Neural cell (in vitro differentiated cells): ENCODE measurements around the gene RTP2. TPM values are rescaled to one million over a fixed set of nuclear protein-coding genes. Genes with fewer than 3 reads are reported as not detected.

Experiments
- H2AFZ ChIP-seq: fragments of 200-600, 300-800 bp; sonication (generic), shearing (Covaris generic); 2 replicates; pipeline ENCODE4 v1.6.0; 2014; ENCODE audit warnings: low read depth, mild to moderate bottlenecking, antibody characterized with exemption, low read length, moderate library complexity
- H3F3A ChIP-seq: fragments of 200-600 bp; shearing (Covaris generic); 2 replicates; pipeline ENCODE4 v1.6.1; 2016; ENCODE audit warnings: mild to moderate bottlenecking, moderate library complexity, mixed read lengths, antibody characterized with exemption, low read length; ENCODE audit not compliant: insufficient read depth, poor library complexity, severe bottlenecking
- H3K27ac ChIP-seq: fragments of 200-600, 300-800 bp; sonication (generic), shearing (Covaris generic); 2 replicates; pipeline ENCODE4 v1.5.1; 2014; ENCODE audit warnings: mild to moderate bottlenecking, low read length, moderate library complexity
- H3K27me3 ChIP-seq: fragments of 300-800, 200-600 bp; sonication (generic), shearing (Covaris generic); 2 replicates; pipeline ENCODE4 v1.6.0; 2014; ENCODE audit warnings: mild to moderate bottlenecking, low read depth, low read length, moderate library complexity; ENCODE audit not compliant: insufficient read depth
- H3K36me3 ChIP-seq: fragments of 300-800, 200-600 bp; sonication (generic), shearing (Covaris generic); 2 replicates; pipeline ENCODE4 v1.5.1; 2014; ENCODE audit warnings: mild to moderate bottlenecking, antibody characterized with exemption, low read length, moderate library complexity; ENCODE audit not compliant: insufficient read depth
- H3K4me2 ChIP-seq: fragments of 300-800, 200-600 bp; sonication (generic), shearing (Covaris generic); 2 replicates; pipeline ENCODE4 v1.6.0; 2014; ENCODE audit warnings: mild to moderate bottlenecking, low read length
- H3K4me3 ChIP-seq: fragments of 300-800, 200-600 bp; sonication (generic), shearing (Covaris generic); 2 replicates; pipeline ENCODE4 v1.5.1; 2014; ENCODE audit warnings: mild to moderate bottlenecking, low read length, moderate library complexity
- H3K79me2 ChIP-seq: fragments of 200-600 bp; shearing (Covaris generic); replicated peaks from 2 replicates; pipeline ENCODE4 v1.6.0; 2014; ENCODE audit warnings: mild to moderate bottlenecking, low read length, moderate library complexity; ENCODE audit not compliant: insufficient read depth
- H3K9ac ChIP-seq: fragments of 300-800, 200-600 bp; sonication (generic), shearing (Covaris generic); 2 replicates; pipeline ENCODE4 v1.6.1; 2016; ENCODE audit warnings: mild to moderate bottlenecking, low read length, mixed read lengths
- H3K9me2 ChIP-seq: fragments of 200-600 bp; shearing (Covaris generic); 2 replicates; pipeline ENCODE4 v1.6.1; 2016; ENCODE audit warnings: mild to moderate bottlenecking, low read length, mixed read lengths; ENCODE audit not compliant: insufficient read depth
- H3K9me3 ChIP-seq: fragments of 200-600, 300-800 bp; sonication (generic), shearing (Covaris generic); 2 replicates; pipeline ENCODE4 v1.6.1; 2016; ENCODE audit warnings: mild to moderate bottlenecking, mixed run types, low read length, moderate library complexity, mixed read lengths
- H4K20me1 ChIP-seq: fragments of 200-600 bp; shearing (Covaris generic); 2 replicates; pipeline ENCODE4 v1.6.1; 2016; ENCODE audit warnings: mild to moderate bottlenecking, mixed run types; ENCODE audit not compliant: insufficient read depth
- EP300 ChIP-seq: fragments of 450-650 bp; conservative IDR thresholded peaks from 2 replicates; pipeline ENCODE4 v1.6.1; 2014; ENCODE audit warnings: antibody characterized with exemption, mild to moderate bottlenecking, moderate library complexity; ENCODE audit not compliant: poor library complexity, severe bottlenecking
- EZH2 ChIP-seq: fragments of 200-600, 300-800 bp; shearing (Covaris generic), sonication (generic); IDR thresholded peaks from 2 replicates; pipeline ENCODE4 v1.6.1; 2014; ENCODE audit warnings: antibody characterized with exemption, low read length, borderline replicate concordance, mild to moderate bottlenecking; ENCODE audit not compliant: insufficient read depth, poor library complexity, severe bottlenecking
- MXI1 ChIP-seq: fragments of 450-650 bp; conservative IDR thresholded peaks from 2 replicates; pipeline ENCODE4 v1.6.1; 2014; ENCODE audit warnings: antibody characterized with exemption, mild to moderate bottlenecking; ENCODE audit not compliant: poor library complexity, severe bottlenecking
- POLR2AphosphoS5 ChIP-seq: IDR thresholded peaks from 2 replicates; pipeline ENCODE4 v1.6.1; 2012
- RAD21 ChIP-seq: fragments of 450-650 bp; conservative IDR thresholded peaks from 2 replicates; pipeline ENCODE4 v1.6.1; 2014; ENCODE audit warnings: antibody characterized with exemption, mild to moderate bottlenecking, moderate library complexity
- SMC3 ChIP-seq: fragments of 450-650 bp; conservative IDR thresholded peaks from 2 replicates; pipeline ENCODE4 v1.6.1; 2014; ENCODE audit warnings: antibody characterized with exemption, mild to moderate bottlenecking, moderate library complexity; ENCODE audit not compliant: poor library complexity
- TAF1 ChIP-seq: IDR thresholded peaks from 2 replicates; pipeline ENCODE4 v1.6.1; 2012; ENCODE audit warnings: low read depth
- polyA plus RNA-seq: library from polyadenylated mRNA; depleted of rRNA; stranded (reverse); fragments of >200 nt; gene quantifications from 2 replicates; pipeline ENCODE4 v1.2.3, GENCODE V29; 2014
- TF ChIP-seq, protein P1 (sequence below): IDR thresholded peaks from 2 replicates; pipeline ENCODE4 v1.6.1; 2012; ENCODE audit warnings: borderline replicate concordance
- TF ChIP-seq, protein P2 (sequence below): fragments of 450-650 bp; IDR thresholded peaks from 2 replicates; pipeline ENCODE4 v1.5.1; 2014; ENCODE audit warnings: antibody characterized with exemption, mild to moderate bottlenecking, moderate library complexity; ENCODE audit not compliant: poor library complexity, severe bottlenecking

Gene RTP2
- polyA plus RNA-seq, 1 donor from 2014 or later, result not detected

GRCh38 chr3:187725224-187725623 lies 22.9 kb upstream of the RTP2 start:
- no peaks in the 10 kb centered on the region for H3F3A ChIP-seq
- no peak for TF ChIP-seq EZH2
- no peak for TF ChIP-seq TAF1
- TF ChIP-seq EP300, result no peak
- no peak for TF ChIP-seq RAD21

DNA sequence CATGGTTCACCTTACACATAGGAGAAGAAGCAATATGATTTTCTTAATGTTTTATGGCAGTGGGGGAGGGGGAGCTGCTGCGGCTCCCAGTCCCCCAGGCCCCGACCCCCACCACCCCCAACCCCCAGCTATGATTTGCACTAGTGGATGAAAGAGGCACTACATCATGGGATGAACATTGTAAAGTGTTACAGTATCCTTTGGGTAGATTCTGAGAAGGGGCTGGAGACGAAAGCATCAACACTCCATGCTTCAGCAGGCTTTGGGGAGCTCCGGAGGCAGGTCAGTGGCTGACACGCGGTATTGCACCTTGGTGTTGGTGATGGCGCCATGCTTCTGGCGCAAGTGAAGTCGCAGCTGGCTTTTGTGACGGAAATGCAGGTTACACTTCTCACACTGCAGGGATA lies 19.9 kb upstream of the RTP2 start:
- Histone ChIP-seq H3K9me3 (no peaks in the 10 kb centered on the region), H4K20me1 (no peaks in the 10 kb centered on the region), H3K4me2 (no peak overlapping the region), H3K27me3 (no peaks in the 10 kb centered on the region), H3K36me3 (no peaks in the 10 kb centered on the region), H3K9ac (no peak overlapping the region), H3K79me2 (no peaks in the 10 kb centered on the region), H3K9me2 (no peaks in the 10 kb centered on the region), H2AFZ (no peak overlapping the region), H3K27ac (no peak overlapping the region), H3F3A (no peaks in the 10 kb centered on the region), H3K4me3 (no peak overlapping the region)
- TF ChIP-seq, protein P1, sequence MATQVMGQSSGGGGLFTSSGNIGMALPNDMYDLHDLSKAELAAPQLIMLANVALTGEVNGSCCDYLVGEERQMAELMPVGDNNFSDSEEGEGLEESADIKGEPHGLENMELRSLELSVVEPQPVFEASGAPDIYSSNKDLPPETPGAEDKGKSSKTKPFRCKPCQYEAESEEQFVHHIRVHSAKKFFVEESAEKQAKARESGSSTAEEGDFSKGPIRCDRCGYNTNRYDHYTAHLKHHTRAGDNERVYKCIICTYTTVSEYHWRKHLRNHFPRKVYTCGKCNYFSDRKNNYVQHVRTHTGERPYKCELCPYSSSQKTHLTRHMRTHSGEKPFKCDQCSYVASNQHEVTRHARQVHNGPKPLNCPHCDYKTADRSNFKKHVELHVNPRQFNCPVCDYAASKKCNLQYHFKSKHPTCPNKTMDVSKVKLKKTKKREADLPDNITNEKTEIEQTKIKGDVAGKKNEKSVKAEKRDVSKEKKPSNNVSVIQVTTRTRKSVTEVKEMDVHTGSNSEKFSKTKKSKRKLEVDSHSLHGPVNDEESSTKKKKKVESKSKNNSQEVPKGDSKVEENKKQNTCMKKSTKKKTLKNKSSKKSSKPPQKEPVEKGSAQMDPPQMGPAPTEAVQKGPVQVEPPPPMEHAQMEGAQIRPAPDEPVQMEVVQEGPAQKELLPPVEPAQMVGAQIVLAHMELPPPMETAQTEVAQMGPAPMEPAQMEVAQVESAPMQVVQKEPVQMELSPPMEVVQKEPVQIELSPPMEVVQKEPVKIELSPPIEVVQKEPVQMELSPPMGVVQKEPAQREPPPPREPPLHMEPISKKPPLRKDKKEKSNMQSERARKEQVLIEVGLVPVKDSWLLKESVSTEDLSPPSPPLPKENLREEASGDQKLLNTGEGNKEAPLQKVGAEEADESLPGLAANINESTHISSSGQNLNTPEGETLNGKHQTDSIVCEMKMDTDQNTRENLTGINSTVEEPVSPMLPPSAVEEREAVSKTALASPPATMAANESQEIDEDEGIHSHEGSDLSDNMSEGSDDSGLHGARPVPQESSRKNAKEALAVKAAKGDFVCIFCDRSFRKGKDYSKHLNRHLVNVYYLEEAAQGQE, result no peak
- TF ChIP-seq MXI1 (no peak), EZH2 (no peak), POLR2AphosphoS5 (no peak), SMC3 (no peak), EP300 (no peak), TAF1 (no peak), RAD21 (no peak)
- TF ChIP-seq, protein P2, sequence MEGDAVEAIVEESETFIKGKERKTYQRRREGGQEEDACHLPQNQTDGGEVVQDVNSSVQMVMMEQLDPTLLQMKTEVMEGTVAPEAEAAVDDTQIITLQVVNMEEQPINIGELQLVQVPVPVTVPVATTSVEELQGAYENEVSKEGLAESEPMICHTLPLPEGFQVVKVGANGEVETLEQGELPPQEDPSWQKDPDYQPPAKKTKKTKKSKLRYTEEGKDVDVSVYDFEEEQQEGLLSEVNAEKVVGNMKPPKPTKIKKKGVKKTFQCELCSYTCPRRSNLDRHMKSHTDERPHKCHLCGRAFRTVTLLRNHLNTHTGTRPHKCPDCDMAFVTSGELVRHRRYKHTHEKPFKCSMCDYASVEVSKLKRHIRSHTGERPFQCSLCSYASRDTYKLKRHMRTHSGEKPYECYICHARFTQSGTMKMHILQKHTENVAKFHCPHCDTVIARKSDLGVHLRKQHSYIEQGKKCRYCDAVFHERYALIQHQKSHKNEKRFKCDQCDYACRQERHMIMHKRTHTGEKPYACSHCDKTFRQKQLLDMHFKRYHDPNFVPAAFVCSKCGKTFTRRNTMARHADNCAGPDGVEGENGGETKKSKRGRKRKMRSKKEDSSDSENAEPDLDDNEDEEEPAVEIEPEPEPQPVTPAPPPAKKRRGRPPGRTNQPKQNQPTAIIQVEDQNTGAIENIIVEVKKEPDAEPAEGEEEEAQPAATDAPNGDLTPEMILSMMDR, result no peak

More at GRCh38 chr3:187725224-187725623, 22.9 kb upstream of the RTP2 start:
- Histone ChIP-seq H3K79me2 (no peaks in the 10 kb centered on the region), H3K27me3 (no peaks in the 10 kb centered on the region), H3K27ac (no peak overlapping the region), H4K20me1 (no peaks in the 10 kb centered on the region), H3K9me2 (no peaks in the 10 kb centered on the region), H2AFZ (no peak overlapping the region), H3K4me2 (no peak overlapping the region), H3K36me3 (no peaks in the 10 kb centered on the region), H3K4me3 (no peak overlapping the region), H3K9me3 (no peaks in the 10 kb centered on the region), H3K9ac (no peak overlapping the region)
